ENCODE data around the gene ARMC9.

Gene ARMC9

DNA sequence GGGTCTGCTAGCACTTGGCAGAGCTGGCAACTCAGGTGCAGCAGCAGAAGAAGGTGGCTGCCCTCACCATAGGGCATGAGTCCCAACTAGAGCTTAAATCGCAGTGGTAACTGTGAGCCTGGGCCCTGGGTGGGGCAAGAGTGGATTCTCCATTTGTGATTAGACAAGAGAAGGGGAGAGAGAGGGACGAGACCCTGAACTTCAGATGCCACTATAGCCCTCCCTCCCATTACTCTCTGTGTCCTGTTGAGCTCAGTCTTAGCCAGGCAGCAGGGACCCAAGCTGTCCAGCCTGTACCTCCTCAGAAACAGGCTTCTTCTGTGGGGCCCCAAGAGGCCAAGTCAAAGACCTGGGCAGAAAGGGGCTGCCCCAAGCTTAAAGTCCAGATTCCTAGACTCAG lies 127.4 kb downstream of the ARMC9 start:
- TF ChIP-seq, protein P1, sequence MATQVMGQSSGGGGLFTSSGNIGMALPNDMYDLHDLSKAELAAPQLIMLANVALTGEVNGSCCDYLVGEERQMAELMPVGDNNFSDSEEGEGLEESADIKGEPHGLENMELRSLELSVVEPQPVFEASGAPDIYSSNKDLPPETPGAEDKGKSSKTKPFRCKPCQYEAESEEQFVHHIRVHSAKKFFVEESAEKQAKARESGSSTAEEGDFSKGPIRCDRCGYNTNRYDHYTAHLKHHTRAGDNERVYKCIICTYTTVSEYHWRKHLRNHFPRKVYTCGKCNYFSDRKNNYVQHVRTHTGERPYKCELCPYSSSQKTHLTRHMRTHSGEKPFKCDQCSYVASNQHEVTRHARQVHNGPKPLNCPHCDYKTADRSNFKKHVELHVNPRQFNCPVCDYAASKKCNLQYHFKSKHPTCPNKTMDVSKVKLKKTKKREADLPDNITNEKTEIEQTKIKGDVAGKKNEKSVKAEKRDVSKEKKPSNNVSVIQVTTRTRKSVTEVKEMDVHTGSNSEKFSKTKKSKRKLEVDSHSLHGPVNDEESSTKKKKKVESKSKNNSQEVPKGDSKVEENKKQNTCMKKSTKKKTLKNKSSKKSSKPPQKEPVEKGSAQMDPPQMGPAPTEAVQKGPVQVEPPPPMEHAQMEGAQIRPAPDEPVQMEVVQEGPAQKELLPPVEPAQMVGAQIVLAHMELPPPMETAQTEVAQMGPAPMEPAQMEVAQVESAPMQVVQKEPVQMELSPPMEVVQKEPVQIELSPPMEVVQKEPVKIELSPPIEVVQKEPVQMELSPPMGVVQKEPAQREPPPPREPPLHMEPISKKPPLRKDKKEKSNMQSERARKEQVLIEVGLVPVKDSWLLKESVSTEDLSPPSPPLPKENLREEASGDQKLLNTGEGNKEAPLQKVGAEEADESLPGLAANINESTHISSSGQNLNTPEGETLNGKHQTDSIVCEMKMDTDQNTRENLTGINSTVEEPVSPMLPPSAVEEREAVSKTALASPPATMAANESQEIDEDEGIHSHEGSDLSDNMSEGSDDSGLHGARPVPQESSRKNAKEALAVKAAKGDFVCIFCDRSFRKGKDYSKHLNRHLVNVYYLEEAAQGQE (IDR thresholded peaks at IDR 0.05; ENCODE audit: insufficient read depth in 1 of 2, low read depth in 2 of 2, low read length in 2 of 2) = no peak
- TF ChIP-seq SIN3A (IDR thresholded peaks at IDR 0.05; ENCODE audit: borderline replicate concordance, insufficient read depth, low read length) (no peak), TAF1 (IDR thresholded peaks at IDR 0.05; ENCODE audit: borderline replicate concordance, insufficient read depth, low read length) (no peak), FOXP2 (optimal IDR thresholded peaks at IDR 0.05; ENCODE audit: borderline replicate concordance, extremely low read depth, extremely low read length, insufficient read depth) (no peak), POLR2AphosphoS5 (IDR thresholded peaks at IDR 0.05; ENCODE audit: low read depth, low read length) (no peak)

DNA sequence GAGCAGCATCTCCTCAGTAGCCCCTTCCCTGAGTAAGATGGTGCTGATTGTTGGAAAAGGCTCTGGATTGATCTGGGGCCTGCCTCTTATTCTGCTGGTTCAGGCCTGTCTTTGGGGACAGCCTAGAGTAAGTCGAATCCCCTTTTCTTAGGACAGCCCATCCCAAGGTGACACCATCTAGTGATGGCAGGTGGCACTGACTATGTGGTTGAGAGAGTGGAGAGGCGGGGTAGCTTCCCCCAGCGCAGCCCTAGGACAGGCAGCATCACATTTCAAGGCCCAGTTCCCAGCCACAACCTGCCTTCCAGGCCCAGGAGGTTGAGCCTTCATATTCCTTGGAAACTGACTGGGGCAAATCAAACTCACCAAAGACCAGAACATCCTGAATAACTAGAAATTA lies 128.0 kb downstream of the ARMC9 start:
- TF ChIP-seq POLR2AphosphoS5 (IDR thresholded peaks at IDR 0.05; ENCODE audit: low read depth, low read length) (no peak), FOXP2 (optimal IDR thresholded peaks at IDR 0.05; ENCODE audit: borderline replicate concordance, extremely low read depth, extremely low read length, insufficient read depth) (no peak), SIN3A (IDR thresholded peaks at IDR 0.05; ENCODE audit: borderline replicate concordance, insufficient read depth, low read length) (no peak), TAF1 (IDR thresholded peaks at IDR 0.05; ENCODE audit: borderline replicate concordance, insufficient read depth, low read length) (no peak)
- TF ChIP-seq, protein P1 (IDR thresholded peaks at IDR 0.05; ENCODE audit: insufficient read depth in 1 of 2, low read depth in 2 of 2, low read length in 2 of 2) = no peak

DNA sequence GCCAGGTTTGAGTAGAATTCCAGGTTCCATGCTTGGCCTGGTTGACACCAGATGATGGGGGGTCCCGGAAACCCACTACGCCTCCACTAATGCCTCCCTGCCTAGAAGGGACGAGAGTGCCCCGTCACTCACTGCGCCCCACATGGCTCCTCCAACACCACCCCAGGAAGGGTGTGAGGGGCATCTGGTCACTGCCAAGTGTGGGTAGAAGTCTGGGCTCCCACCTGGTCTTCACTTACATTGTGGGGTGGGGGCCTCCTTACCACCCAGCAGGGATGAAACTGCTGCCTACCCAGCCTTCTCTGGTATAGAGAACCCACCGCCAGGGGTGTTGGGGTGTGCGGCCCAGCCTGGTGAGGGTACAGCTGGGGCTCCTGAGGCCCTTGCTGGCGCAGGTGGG lies 131.9 kb downstream of the ARMC9 start:
- TF ChIP-seq POLR2AphosphoS5 (IDR thresholded peaks at IDR 0.05; ENCODE audit: low read depth, low read length) (no peak), SIN3A (IDR thresholded peaks at IDR 0.05; ENCODE audit: borderline replicate concordance, insufficient read depth, low read length) (no peak), TAF1 (IDR thresholded peaks at IDR 0.05; ENCODE audit: borderline replicate concordance, insufficient read depth, low read length) (no peak), FOXP2 (optimal IDR thresholded peaks at IDR 0.05; ENCODE audit: borderline replicate concordance, extremely low read depth, extremely low read length, insufficient read depth) (no peak)
- TF ChIP-seq, protein P1 (IDR thresholded peaks at IDR 0.05; ENCODE audit: insufficient read depth in 1 of 2, low read depth in 2 of 2, low read length in 2 of 2) = no peak

DNA sequence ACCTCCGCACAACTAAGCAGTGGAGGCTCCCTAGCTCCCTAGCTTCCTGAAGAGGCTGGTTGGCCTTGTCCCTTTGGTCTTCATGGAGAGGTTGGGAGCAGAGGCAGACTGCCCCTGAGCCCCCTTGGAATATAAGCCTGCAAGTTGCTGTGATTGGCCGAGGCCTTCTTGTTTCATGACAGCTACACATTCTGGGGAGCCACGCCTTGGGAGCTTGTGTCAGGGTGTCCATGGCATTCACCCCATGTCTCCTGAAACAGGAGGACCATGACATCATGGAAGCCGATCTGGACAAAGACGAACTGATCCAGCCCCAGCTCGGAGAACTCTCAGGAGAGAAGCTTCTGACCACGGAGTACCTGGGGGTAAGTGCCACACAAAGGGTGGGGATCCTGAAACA lies 133.1 kb downstream of the ARMC9 start:
- TF ChIP-seq POLR2AphosphoS5 (IDR thresholded peaks at IDR 0.05; ENCODE audit: low read depth, low read length) = no peak
- no peak for TF ChIP-seq FOXP2 (optimal IDR thresholded peaks at IDR 0.05; ENCODE audit: borderline replicate concordance, extremely low read depth, extremely low read length, insufficient read depth)
- TF ChIP-seq TAF1 (IDR thresholded peaks at IDR 0.05; ENCODE audit: borderline replicate concordance, insufficient read depth, low read length) = no peak
- TF ChIP-seq, protein P1 (IDR thresholded peaks at IDR 0.05; ENCODE audit: insufficient read depth in 1 of 2, low read depth in 2 of 2, low read length in 2 of 2) = no peak
- TF ChIP-seq SIN3A (IDR thresholded peaks at IDR 0.05; ENCODE audit: borderline replicate concordance, insufficient read depth, low read length) = no peak

DNA sequence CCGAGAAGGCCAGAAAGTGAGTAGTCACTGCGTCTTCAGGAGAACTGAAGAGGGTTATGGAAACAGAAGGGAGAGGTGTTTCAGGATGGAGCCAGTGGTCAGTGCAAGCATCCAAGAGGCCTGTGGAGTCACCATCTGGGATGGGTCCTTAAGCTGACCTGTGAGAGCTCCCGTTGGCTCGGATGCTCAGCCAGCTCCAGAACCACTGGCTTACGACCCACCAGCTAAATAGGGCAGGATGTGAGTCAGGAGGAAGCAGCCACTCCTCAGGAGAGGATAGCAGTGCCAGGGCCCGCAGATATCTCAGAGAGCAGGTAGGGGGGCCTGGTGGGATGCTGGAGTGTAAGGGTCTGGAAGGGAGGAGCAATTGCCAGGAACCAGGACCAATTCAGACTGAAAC lies 134.0 kb downstream of the ARMC9 start:
- TF ChIP-seq FOXP2 (optimal IDR thresholded peaks at IDR 0.05; ENCODE audit: borderline replicate concordance, extremely low read depth, extremely low read length, insufficient read depth) (no peak), POLR2AphosphoS5 (IDR thresholded peaks at IDR 0.05; ENCODE audit: low read depth, low read length) (no peak), TAF1 (IDR thresholded peaks at IDR 0.05; ENCODE audit: borderline replicate concordance, insufficient read depth, low read length) (no peak), SIN3A (IDR thresholded peaks at IDR 0.05; ENCODE audit: borderline replicate concordance, insufficient read depth, low read length) (no peak)
- TF ChIP-seq, protein P1 (IDR thresholded peaks at IDR 0.05; ENCODE audit: insufficient read depth in 1 of 2, low read depth in 2 of 2, low read length in 2 of 2) = no peak

Data from PFSK-1 (cell line).